22Rv1 (cell line): ENCODE results near the gene MEIS2.

Experiments
- H3K27ac ChIP-seq: fragments of 450-650 bp; 2 replicates; pipeline ENCODE4 v1.5.1; 2017
- CTCF ChIP-seq: fragments of 450-650 bp; IDR thresholded peaks from 2 replicates; pipeline ENCODE4 v1.5.1; 2017; ENCODE audit warnings: mild to moderate bottlenecking
- ZFX ChIP-seq: fragments of 450-650 bp; IDR thresholded peaks from 2 replicates; pipeline ENCODE4 v1.6.1; 2017; ENCODE audit warnings: antibody characterized with exemption, borderline replicate concordance

MEIS2 gene

GRCh38 chr15:37058316-37058985 is 41.9 kb downstream of the MEIS2 start:
- no peak for TF ChIP-seq CTCF
- no peak for TF ChIP-seq ZFX
- H3K27ac ChIP-seq = no peak overlapping the region

GRCh38 chr15:37057831-37058230 is 42.5 kb downstream of the MEIS2 start:
- TF ChIP-seq CTCF = no peak
- no peak for TF ChIP-seq ZFX
- H3K27ac ChIP-seq = no peak overlapping the region

- no peak for TF ChIP-seq ZFX
- TF ChIP-seq CTCF = no peak
Observed at GRCh38 chr15:37057256-37057655, 43.1 kb downstream of the MEIS2 start.

GRCh38 chr15:37056177-37057121 is 43.9 kb downstream of the MEIS2 start:
- H3K27ac ChIP-seq = no peak overlapping the region
- TF ChIP-seq CTCF (no peak), ZFX (no peak)

More at GRCh38 chr15:37057256-37057655, 43.1 kb downstream of the MEIS2 start:
- no peak overlapping the region for H3K27ac ChIP-seq

GRCh38 chr15:37055481-37055880 is 44.9 kb downstream of the MEIS2 start:
- no peak for TF ChIP-seq ZFX
- no peak for TF ChIP-seq CTCF
- H3K27ac ChIP-seq = no peak overlapping the region

GRCh38 chr15:37054336-37054735 is 46.0 kb downstream of the MEIS2 start:
- TF ChIP-seq ZFX (no peak), CTCF (no peak)

GRCh38 chr15:37053166-37053565 is 47.2 kb downstream of the MEIS2 start:
- no peak overlapping the region for H3K27ac ChIP-seq
- TF ChIP-seq ZFX (no peak), CTCF (no peak)

More at GRCh38 chr15:37054336-37054735, 46.0 kb downstream of the MEIS2 start:
- H3K27ac ChIP-seq = no peak overlapping the region
